AG20443 (cell line): ENCODE results near the gene DHX8.

ENCODE experiments used
- DNase-seq: peaks from one replicate; pipeline ENCODE4 v3.0.0; 2012; ENCODE audit warnings: low spot score, mixed read lengths

DHX8 gene

GRCh38 chr17:43574896-43575525, 91.2 kb downstream of the DHX8 start:
- no peak for DNase-seq
